Heart left ventricle (tissue), 13 donors: ENCODE measurements around the gene REPS2.

ENCODE experiments used
- CTCF ChIP-seq, 12 donors: fragments of 200-600 bp; sonication (generic) in 4 of 12; IDR thresholded peaks; one replicate each; pipeline versions ENCODE4 v1.5.0 to v1.8.0; 2018 to 2022; ENCODE audit warnings: antibody characterized with exemption in 12 of 12, mild to moderate bottlenecking in 5 of 12
- POLR2A ChIP-seq, 2 donors: fragments of 450-650 bp; IDR thresholded peaks; one replicate each; pipeline ENCODE4 v1.6.1; 2017; ENCODE audit warnings: antibody characterized with exemption in 2 of 2, mild to moderate bottlenecking in 2 of 2, moderate library complexity in 2 of 2
- donor health status: ischemic (EF 13 %, LVEDD 7.1; RV severe dilation, severe dysfunction).
- donor health status: DM: no; HTN: yes; CAD: no.
- donor health status: DM: no; HTN: no; CAD: no.
- donor health status: ischemic (EF 25% LVEDD 6.9; RV normal size, moderate dysfunction).
- donor health status: ischemic (EF 25% LVEDD 5.7; RV mildly dilated, moderate dysfunction).
- donor health status: ischemic (EF 35%, LVEDD 5.7; RV mildly dilated, moderate dysfunction).
- donor health status: nonischemic (EF 11% LVEDD 7.7; RV severe dilation, severe dysfunction).
- donor health status: DM: yes; HTN: yes; CAD: no.
- donor health status: PGD.
- donor health status: ischemic (EF 29% LVEDD 5.4; RV normal size, mild dysfunction).
- donor health status: nonischemic (EF 23%, LVEDD 6.1; RV moderate dilation, normal function).

- TF ChIP-seq CTCF (IDR thresholded peaks at IDR 0.05) = peak in 2 of 12 donors; percentile 12 to 19
- no peak for TF ChIP-seq POLR2A (IDR thresholded peaks at IDR 0.05)
These were observed 118.6 kb downstream of the REPS2 start for GRCh38 chrX:17065100-17065499.
